MCF 10A (cell line): Measurements from ENCODE around the gene FOXP1. TPM values are rescaled to one million over a fixed set of nuclear protein-coding genes. Genes with fewer than 3 reads are reported as not detected.

Experiments
- BruUV-seq: library from RNA; stranded (reverse); fragments of 400-500 nt; replicated peaks from 2 replicates; lab custom pipeline; 2021; lab: Mats Ljungman, UMichigan
- CTCF ChIA-PET: fragments of 300-600 bp; sonication (Branson Sonifier 250); formaldehyde crosslinking; extraction: SDS; loops from one replicate; lab custom pipeline; 2021; ENCODE audit warnings: antibody characterized with exemption, inconsistent platforms; lab: Yijun Ruan, JAX
- POLR2A ChIA-PET: fragments of 300-600, 350-650 bp; sonication (Branson Sonifier 250); formaldehyde crosslinking; extraction: SDS; loops from one replicate; lab custom pipeline; 2020; ENCODE audit warnings: antibody characterized with exemption, inconsistent platforms; lab: Yijun Ruan, JAX
- DNase-seq: peaks from one replicate; pipeline ENCODE4 v3.0.0-alpha.2; 2018; ENCODE audit not compliant: unreplicated experiment
- H3K27ac Mint-ChIP-seq: one replicate; pipeline ENCODE4 v1.8.0; 2022; ENCODE audit warnings: mild to moderate bottlenecking, low read depth, mixed read lengths; ENCODE audit not compliant: unreplicated experiment
- H3K27me3 Mint-ChIP-seq: one replicate; pipeline ENCODE4 v1.8.0; 2022; ENCODE audit warnings: mixed read lengths; ENCODE audit not compliant: insufficient read depth, unreplicated experiment
- H3K36me3 Mint-ChIP-seq: one replicate; pipeline ENCODE4 v1.8.0; 2022; ENCODE audit warnings: mild to moderate bottlenecking, moderate library complexity, mixed read lengths; ENCODE audit not compliant: insufficient read depth, unreplicated experiment
- H3K4me1 Mint-ChIP-seq: one replicate; pipeline ENCODE4 v1.8.0; 2022; ENCODE audit warnings: mixed read lengths; ENCODE audit not compliant: insufficient read depth, unreplicated experiment
- H3K4me3 Mint-ChIP-seq: one replicate; pipeline ENCODE4 v1.8.0; 2022; ENCODE audit warnings: mild to moderate bottlenecking, moderate library complexity, mixed read lengths; ENCODE audit not compliant: unreplicated experiment
- H3K9me3 Mint-ChIP-seq: one replicate; pipeline ENCODE4 v1.8.0; 2022; ENCODE audit warnings: mixed read lengths; ENCODE audit not compliant: unreplicated experiment
- CTCF ChIP-seq: fragments of 200-600 bp; IDR thresholded peaks from one replicate; pipeline ENCODE4 v1.8.0; 2022; ENCODE audit warnings: antibody characterized with exemption, mild to moderate bottlenecking; ENCODE audit not compliant: unreplicated experiment
- intact Hi-C: fragments of 100-400 bp; cut with micrococcal nuclease; formaldehyde crosslinking; loops from 2 replicates; pipeline ENCODE4 v1.14.1; 2022
- total RNA-seq: library from RNA; stranded (reverse); gene quantifications from 2 replicates; pipeline ENCODE4 v1.2.3, GENCODE V29; 2022

The FOXP1 gene
- total RNA-seq, 1 experiment from 2014 or later = 49.0 TPM

- no TSS peak for BruUV-seq
- Mint-ChIP-seq H3K27me3 (no peaks in the 10 kb centered on the region), H3K9me3 (peaks cover 8% of the 10 kb centered on the region), H3K4me1 (peaks cover 12% of the 10 kb centered on the region), H3K27ac (no peak overlapping the region), H3K4me3 (no peak overlapping the region), H3K36me3 (peaks cover 6% of the 10 kb centered on the region)
- CTCF ChIA-PET = no interaction called here
- POLR2A ChIA-PET = interaction anchor here (0.6 to 1.1 kb wide), 2 partner anchors 21 to 151 kb away, joined by 3 to 4 read pairs; no protein-coding TSS in a partner anchor
- intact Hi-C loops = no loop called here
- no peak for DNase-seq
- TF ChIP-seq CTCF = no peak
Measured at GRCh38 chr3:71189480-71189879, 394.0 kb downstream of the FOXP1 start.

GRCh38 chr3:71187715-71188114 lies 395.8 kb downstream of the FOXP1 start:
- H3K27me3 Mint-ChIP-seq = no peaks in the 10 kb centered on the region
- TF ChIP-seq CTCF = no peak
- no peak overlapping the region for H3K4me3 Mint-ChIP-seq
- intact Hi-C loops = no loop called here
- ChIA-PET CTCF (no interaction called here), POLR2A (no interaction called here)
- no TSS peak for BruUV-seq
- peaks cover 6% of the 10 kb centered on the region for H3K36me3 Mint-ChIP-seq
- peaks cover 12% of the 10 kb centered on the region for H3K4me1 Mint-ChIP-seq
- no peak overlapping the region for H3K27ac Mint-ChIP-seq
- peaks cover 8% of the 10 kb centered on the region for H3K9me3 Mint-ChIP-seq
- no peak for DNase-seq

- Mint-ChIP-seq H3K27ac (no peak overlapping the region), H3K36me3 (peaks cover 6% of the 10 kb centered on the region), H3K4me1 (peaks cover 12% of the 10 kb centered on the region), H3K4me3 (no peak overlapping the region), H3K27me3 (no peaks in the 10 kb centered on the region), H3K9me3 (peaks cover 8% of the 10 kb centered on the region)
- ChIA-PET CTCF (no interaction called here), POLR2A (interaction anchor here (0.6 kb wide), 1 partner anchor 1829 kb away, joined by 3 read pairs; no protein-coding TSS in a partner anchor)
- BruUV-seq = no TSS peak
- intact Hi-C loops = no loop called here
- TF ChIP-seq CTCF = no peak
- peak; percentile 62 for DNase-seq
Measured at GRCh38 chr3:71186801-71187200, 396.7 kb downstream of the FOXP1 start.

- ChIA-PET CTCF (interaction anchor here (0.7 kb wide), 1 partner anchor 77 kb away, joined by 3 read pairs; no protein-coding TSS in a partner anchor), POLR2A (interaction anchor here (0.6 to 1.2 kb wide), 3 partner anchors 45 to 696 kb away, joined by 3 to 4 read pairs (median 3); no protein-coding TSS in a partner anchor)
- peak; percentile 74 for DNase-seq
- H3K4me1 Mint-ChIP-seq = peaks cover 12% of the 10 kb centered on the region
- no TSS peak for BruUV-seq
- H3K27ac Mint-ChIP-seq = peak overlapping the region; percentile 61
- H3K27me3 Mint-ChIP-seq = no peaks in the 10 kb centered on the region
- TF ChIP-seq CTCF = no peak
- H3K36me3 Mint-ChIP-seq = peaks cover 6% of the 10 kb centered on the region
- H3K9me3 Mint-ChIP-seq = peaks cover 8% of the 10 kb centered on the region
- H3K4me3 Mint-ChIP-seq = no peak overlapping the region
- intact Hi-C loops = no loop called here
Measured at GRCh38 chr3:71185733-71186455, 397.6 kb downstream of the FOXP1 start.
